Middle frontal gyrus (tissue), 1 donor: ENCODE data around the gene ZNF821.
"Not testable (repeated sequence)": the region's sequence is repeated elsewhere in the genome, so short reads cannot be mapped to it uniquely, and the experiment has no call there.

ENCODE experiments used
- DNase-seq: peaks from one replicate; pipeline ENCODE4 v3.0.0-alpha.2; 2015; ENCODE audit warnings: low spot score; ENCODE audit errors: extremely low spot score

The ZNF821 gene

GRCh38 chr16:71810155-71810530, 73.8 kb downstream of the ZNF821 start:
- not testable (repeated sequence) for DNase-seq
